SK-N-SH (cell line): ENCODE data around the gene CPEB3.

Experiments
- CHD2 ChIP-seq: fragments of 150-350 bp; IDR thresholded peaks from 2 replicates; pipeline ENCODE4 v1.6.1; 2018; ENCODE audit warnings: low read length; ENCODE audit not compliant: partially characterized antibody
- EP300 ChIP-seq, 2 experiments: IDR thresholded peaks; 2 replicates each; pipeline versions ENCODE4 v1.4.0 to v1.6.1; 2012; ENCODE audit warnings: borderline replicate concordance in 1 of 2, low read depth in 1 of 2, low read length in 1 of 2
- GABPA ChIP-seq: IDR thresholded peaks from 2 replicates; pipeline ENCODE4 v1.4.0; 2012; ENCODE audit warnings: low read depth, mild to moderate bottlenecking
- POLR2AphosphoS5 ChIP-seq: IDR thresholded peaks from 2 replicates; pipeline ENCODE4 v1.6.1; 2012; ENCODE audit warnings: low read depth, low read length
- YY1 ChIP-seq: IDR thresholded peaks from 2 replicates; pipeline ENCODE4 v1.4.0; 2012; ENCODE audit warnings: low read depth, mild to moderate bottlenecking
- TF ChIP-seq, protein P1 (sequence below): fragments of 200-600 bp; sonication (generic); IDR thresholded peaks from 2 replicates; pipeline ENCODE4 v1.6.1; 2017; ENCODE audit warnings: antibody characterized with exemption, mild to moderate bottlenecking, moderate library complexity
- TF ChIP-seq, protein P2 (sequence below): IDR thresholded peaks from 2 replicates; pipeline ENCODE4; 2012

DNA sequence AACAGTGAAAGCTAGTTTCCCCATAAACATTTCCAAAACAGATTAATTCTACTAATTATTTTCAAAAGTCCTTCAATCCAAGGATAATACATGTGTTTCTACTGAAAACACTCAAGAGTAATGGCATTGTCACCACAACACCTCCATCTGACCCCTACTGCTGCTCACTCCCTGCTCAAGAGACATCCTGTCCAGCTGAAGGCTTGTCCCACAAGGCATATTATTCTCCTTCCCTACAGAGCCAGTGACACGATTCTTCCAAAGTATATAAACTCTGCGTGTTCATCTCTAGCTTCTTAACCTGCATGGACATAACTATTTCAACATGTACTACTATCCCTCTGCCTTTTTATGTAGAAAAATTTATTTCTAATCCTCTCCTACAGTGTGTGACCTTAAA is 182.1 kb downstream of the CPEB3 start:
- TF ChIP-seq CHD2 (no peak), GABPA (no peak), POLR2AphosphoS5 (no peak), EP300 (IDR thresholded peaks at IDR 0.05; ENCODE audit: borderline replicate concordance in 1 of 2, low read depth in 1 of 2, low read length in 1 of 2) (no peak), YY1 (no peak)
- TF ChIP-seq, protein P1, sequence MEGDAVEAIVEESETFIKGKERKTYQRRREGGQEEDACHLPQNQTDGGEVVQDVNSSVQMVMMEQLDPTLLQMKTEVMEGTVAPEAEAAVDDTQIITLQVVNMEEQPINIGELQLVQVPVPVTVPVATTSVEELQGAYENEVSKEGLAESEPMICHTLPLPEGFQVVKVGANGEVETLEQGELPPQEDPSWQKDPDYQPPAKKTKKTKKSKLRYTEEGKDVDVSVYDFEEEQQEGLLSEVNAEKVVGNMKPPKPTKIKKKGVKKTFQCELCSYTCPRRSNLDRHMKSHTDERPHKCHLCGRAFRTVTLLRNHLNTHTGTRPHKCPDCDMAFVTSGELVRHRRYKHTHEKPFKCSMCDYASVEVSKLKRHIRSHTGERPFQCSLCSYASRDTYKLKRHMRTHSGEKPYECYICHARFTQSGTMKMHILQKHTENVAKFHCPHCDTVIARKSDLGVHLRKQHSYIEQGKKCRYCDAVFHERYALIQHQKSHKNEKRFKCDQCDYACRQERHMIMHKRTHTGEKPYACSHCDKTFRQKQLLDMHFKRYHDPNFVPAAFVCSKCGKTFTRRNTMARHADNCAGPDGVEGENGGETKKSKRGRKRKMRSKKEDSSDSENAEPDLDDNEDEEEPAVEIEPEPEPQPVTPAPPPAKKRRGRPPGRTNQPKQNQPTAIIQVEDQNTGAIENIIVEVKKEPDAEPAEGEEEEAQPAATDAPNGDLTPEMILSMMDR, result no peak
- TF ChIP-seq, protein P2, sequence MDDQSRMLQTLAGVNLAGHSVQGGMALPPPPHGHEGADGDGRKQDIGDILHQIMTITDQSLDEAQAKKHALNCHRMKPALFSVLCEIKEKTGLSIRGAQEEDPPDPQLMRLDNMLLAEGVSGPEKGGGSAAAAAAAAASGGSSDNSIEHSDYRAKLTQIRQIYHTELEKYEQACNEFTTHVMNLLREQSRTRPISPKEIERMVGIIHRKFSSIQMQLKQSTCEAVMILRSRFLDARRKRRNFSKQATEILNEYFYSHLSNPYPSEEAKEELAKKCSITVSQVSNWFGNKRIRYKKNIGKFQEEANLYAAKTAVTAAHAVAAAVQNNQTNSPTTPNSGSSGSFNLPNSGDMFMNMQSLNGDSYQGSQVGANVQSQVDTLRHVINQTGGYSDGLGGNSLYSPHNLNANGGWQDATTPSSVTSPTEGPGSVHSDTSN, result no peak
